ENCODE measurements around the gene CERS6. TPM values are rescaled to one million over a fixed set of nuclear protein-coding genes. Genes with fewer than 3 reads are reported as not detected.

The CERS6 gene
- total RNA-seq, 1 donor, result 23.9 TPM

- Histone ChIP-seq H3K4me2 (ENCODE audit: insufficient read depth, low read length) (peak within 1 kb of the TSS; percentile 71), H3K4me3 (ENCODE audit: insufficient read depth, low read length) (peak within 1 kb of the TSS; percentile 28), H3K36me3 (ENCODE audit: insufficient read depth, low read length) (no peaks in the 10 kb centered on the region), H2AFZ (ENCODE audit: low read length) (peak within 1 kb of the TSS; percentile 75), H3K79me2 (ENCODE audit: insufficient read depth, low read length) (no peaks in the 10 kb centered on the region), H4K20me1 (ENCODE audit: insufficient read depth, low read length) (no peaks in the 10 kb centered on the region), H3K4me1 (ENCODE audit: insufficient read depth, low read length) (peaks cover 11% of the 10 kb centered on the region), H3K27me3 (ENCODE audit: insufficient read depth, low read length) (no peaks in the 10 kb centered on the region), H3K27ac (ENCODE audit: low read depth, low read length) (no peak within 1 kb of the TSS), H3K9me3 (ENCODE audit: low read depth, low read length) (no peaks in the 10 kb centered on the region)
- no peak for DNase-seq (ENCODE audit: insufficient read length, low spot score, missing footprints)
- no peak for TF ChIP-seq CTCF (IDR thresholded peaks at IDR 0.05; ENCODE audit: extremely low read depth, low read depth, low read length)
These were observed 346.1 kb downstream of the CERS6 start, which contains the start of gene NOSTRIN for GRCh38 chr2:168801961-168802858. Gene NOSTRIN, plus strand, starts transcription at chr2:168802637. Its CDS starts 10 bp downstream, at chr2:168802647.

- H3K27ac ChIP-seq (ENCODE audit: low read depth, low read length), result no peak overlapping the region
- H3K9me3 ChIP-seq (ENCODE audit: low read depth, low read length), result no peaks in the 10 kb centered on the region
- H3K4me2 ChIP-seq (ENCODE audit: insufficient read depth, low read length), result peak overlapping the region; percentile 71
- peaks cover 11% of the 10 kb centered on the region for H3K4me1 ChIP-seq (ENCODE audit: insufficient read depth, low read length)
- H3K36me3 ChIP-seq (ENCODE audit: insufficient read depth, low read length), result no peaks in the 10 kb centered on the region
- peak overlapping the region; percentile 20 for H3K4me3 ChIP-seq (ENCODE audit: insufficient read depth, low read length)
- H4K20me1 ChIP-seq (ENCODE audit: insufficient read depth, low read length), result no peaks in the 10 kb centered on the region
- H3K79me2 ChIP-seq (ENCODE audit: insufficient read depth, low read length), result no peaks in the 10 kb centered on the region
- DNase-seq (ENCODE audit: insufficient read length, low spot score, missing footprints), result no peak
- no peak overlapping the region for H2AFZ ChIP-seq (ENCODE audit: low read length)
- no peaks in the 10 kb centered on the region for H3K27me3 ChIP-seq (ENCODE audit: insufficient read depth, low read length)
- no peak for TF ChIP-seq CTCF (IDR thresholded peaks at IDR 0.05; ENCODE audit: extremely low read depth, low read depth, low read length)
These were observed 347.0 kb downstream of the CERS6 start for GRCh38 chr2:168802859-168803725.

GRCh38 chr2:168804214-168804613 lies 348.1 kb downstream of the CERS6 start:
- no peak for DNase-seq (ENCODE audit: insufficient read length, low spot score, missing footprints)
- H4K20me1 ChIP-seq (ENCODE audit: insufficient read depth, low read length), result no peaks in the 10 kb centered on the region
- H3K4me3 ChIP-seq (ENCODE audit: insufficient read depth, low read length), result no peak overlapping the region
- peaks cover 11% of the 10 kb centered on the region for H3K4me1 ChIP-seq (ENCODE audit: insufficient read depth, low read length)
- no peaks in the 10 kb centered on the region for H3K27me3 ChIP-seq (ENCODE audit: insufficient read depth, low read length)
- no peak overlapping the region for H2AFZ ChIP-seq (ENCODE audit: low read length)
- no peaks in the 10 kb centered on the region for H3K36me3 ChIP-seq (ENCODE audit: insufficient read depth, low read length)
- H3K9me3 ChIP-seq (ENCODE audit: low read depth, low read length), result no peaks in the 10 kb centered on the region
- H3K27ac ChIP-seq (ENCODE audit: low read depth, low read length), result no peak overlapping the region
- no peak overlapping the region for H3K4me2 ChIP-seq (ENCODE audit: insufficient read depth, low read length)
- H3K79me2 ChIP-seq (ENCODE audit: insufficient read depth, low read length), result no peaks in the 10 kb centered on the region
- TF ChIP-seq CTCF (IDR thresholded peaks at IDR 0.05; ENCODE audit: extremely low read depth, low read depth, low read length), result no peak

All from osteoblast (primary cell).